ENCODE data around the gene EPHA7.

- TF ChIP-seq ESRRG (CRISPR knock-in tag; IDR thresholded peaks at IDR 0.05), result no peak
- TF ChIP-seq ZFP3 (CRISPR knock-in tag; IDR thresholded peaks at IDR 0.05), result no peak
These were observed 136.8 kb downstream of the EPHA7 start for GRCh38 chr6:93282521-93283031.
